Measurements from ENCODE around the gene ENDOU.

DNA sequence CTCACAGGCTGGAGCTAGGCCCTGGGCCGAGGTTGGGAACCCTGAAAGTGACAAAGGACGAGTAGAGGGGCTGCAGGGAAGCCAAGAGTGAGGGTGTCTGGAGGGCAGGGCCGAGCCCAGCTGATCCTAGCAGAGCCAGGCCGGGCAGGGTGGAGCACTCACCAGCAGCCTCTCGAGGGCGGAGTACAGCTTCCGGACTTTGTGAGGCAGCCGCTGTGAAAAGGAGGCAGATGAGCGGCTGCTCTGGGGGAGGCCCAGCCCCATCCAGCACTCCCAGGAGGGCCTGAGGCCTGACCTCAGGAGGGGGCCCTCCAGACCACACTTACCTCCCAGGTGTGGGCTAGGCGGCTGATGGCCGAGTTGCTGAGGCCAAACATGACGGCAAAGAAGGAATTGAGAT is 14.7 kb upstream of the ENDOU start:
- TF ChIP-seq POLR2AphosphoS5 (IDR thresholded peaks at IDR 0.05; ENCODE audit: borderline replicate concordance, low read depth, low read length) (no peak), EZH2 (IDR thresholded peaks at IDR 0.05) (no peak)
